Colonic mucosa (tissue), 4 donors: Measurements from ENCODE around the gene NCAPG2. TPM values are rescaled to one million over a fixed set of nuclear protein-coding genes. Genes with fewer than 3 reads are reported as not detected.
A peak's percentile ranks its signal among the peaks of the same experiment; 100 is the strongest.

Experiments
- DNase-seq: peaks from one replicate; pipeline ENCODE4 v3.0.0-alpha.2; 2020
- H3K27ac ChIP-seq: fragments of 200-600 bp; one replicate; pipeline ENCODE4 v1.8.0; 2021
- H3K27me3 ChIP-seq: fragments of 200-600 bp; one replicate; pipeline ENCODE4 v1.8.0; 2021
- H3K36me3 ChIP-seq: fragments of 200-600 bp; one replicate; pipeline ENCODE4 v1.8.0; 2021
- H3K4me1 ChIP-seq: fragments of 200-600 bp; one replicate; pipeline ENCODE4 v1.8.0; 2021; ENCODE audit warnings: mild to moderate bottlenecking
- H3K4me3 ChIP-seq: fragments of 200-600 bp; one replicate; pipeline ENCODE4 v1.8.0; 2021
- H3K9ac ChIP-seq, 2 donors: one replicate each; pipeline ENCODE4 v1.7.0; 2013; ENCODE audit warnings: control low read depth in 2 of 2, low read depth in 2 of 2, low read length in 2 of 2
- H3K9me3 ChIP-seq: fragments of 200-600 bp; one replicate; pipeline ENCODE4 v1.8.0; 2021
- CTCF ChIP-seq: fragments of 200-600 bp; IDR thresholded peaks from one replicate; pipeline ENCODE4 v1.8.0; 2022; ENCODE audit warnings: antibody characterized with exemption, mild to moderate bottlenecking
- intact Hi-C: fragments of 100-400 bp; cut with DNase I; formaldehyde crosslinking; loops from one replicate; pipeline ENCODE4 v1.14.1; 2022
- total RNA-seq, 2 donors: library from RNA; stranded (reverse); fragmentation: NEBNext Ultra II Directional in 1 of 2; extraction: Animal tissue kit (Norgen Biotek cat#: 25700) in 1 of 2; gene quantifications; one replicate each; pipeline ENCODE4 v1.2.1, GENCODE V29; 2021
- donor health status: healthy.
- donor health status: DM: no; HTN: no; CAD: no.
- donor health status: DM: no; HTN: no; CAD: no.

Gene NCAPG2
- total RNA-seq, 2 donors from 2014 or later: 15.0 to 48.4 TPM

- no peak for DNase-seq
- no peak overlapping the region for H3K9ac ChIP-seq
- peaks cover 9% of the 10 kb centered on the region for H3K27me3 ChIP-seq
- no peak for TF ChIP-seq CTCF
- H3K9me3 ChIP-seq: no peaks in the 10 kb centered on the region
- no peak overlapping the region for H3K27ac ChIP-seq
- H3K36me3 ChIP-seq: no peaks in the 10 kb centered on the region
- intact Hi-C loops: no loop called here
- peaks cover 9% of the 10 kb centered on the region for H3K4me1 ChIP-seq
- no peak overlapping the region for H3K4me3 ChIP-seq
These were observed 115.6 kb downstream of the NCAPG2 start for GRCh38 chr7:158588878-158589442.

GRCh38 chr7:158588085-158588877 lies 116.3 kb downstream of the NCAPG2 start:
- H3K27ac ChIP-seq: no peak overlapping the region
- H3K9ac ChIP-seq: no peak overlapping the region
- H3K4me1 ChIP-seq: peaks cover 9% of the 10 kb centered on the region
- no peak for TF ChIP-seq CTCF
- intact Hi-C loops: no loop called here
- H3K9me3 ChIP-seq: no peaks in the 10 kb centered on the region
- peaks cover 9% of the 10 kb centered on the region for H3K27me3 ChIP-seq
- no peak for DNase-seq
- peak overlapping the region; percentile 28 for H3K4me3 ChIP-seq
- H3K36me3 ChIP-seq: no peaks in the 10 kb centered on the region

GRCh38 chr7:158587162-158588084 lies 117.2 kb downstream of the NCAPG2 start, which contains the start of gene PTPRN2:
PTPRN2 (minus strand) TSS chr7:158587823.
- Histone ChIP-seq H3K9me3 (no peaks in the 10 kb centered on the region), H3K4me3 (peak within 1 kb of the TSS; percentile 28), H3K4me1 (peaks cover 9% of the 10 kb centered on the region), H3K9ac (no peak within 1 kb of the TSS), H3K36me3 (no peaks in the 10 kb centered on the region), H3K27ac (no peak within 1 kb of the TSS), H3K27me3 (peaks cover 9% of the 10 kb centered on the region)
- TF ChIP-seq CTCF: no peak
- DNase-seq: peak; percentile 71
- intact Hi-C loops: no loop called here

GRCh38 chr7:158586499-158587161 lies 118.0 kb downstream of the NCAPG2 start:
- no peaks in the 10 kb centered on the region for H3K9me3 ChIP-seq
- no peak for TF ChIP-seq CTCF

More at GRCh38 chr7:158586499-158587161, 118.0 kb downstream of the NCAPG2 start:
- H3K9ac ChIP-seq: no peak overlapping the region
- intact Hi-C loops: no loop called here
- H3K36me3 ChIP-seq: no peaks in the 10 kb centered on the region
- H3K4me3 ChIP-seq: peak overlapping the region; percentile 26
- DNase-seq: no peak
- H3K27me3 ChIP-seq: peaks cover 9% of the 10 kb centered on the region
- H3K4me1 ChIP-seq: peaks cover 9% of the 10 kb centered on the region
- H3K27ac ChIP-seq: no peak overlapping the region
